ENCODE data around the gene FOXF2.

Gene FOXF2

GRCh38 chr6:1378065-1379016 lies 11.0 kb upstream of the FOXF2 start:
- H3K79me2 ChIP-seq (ENCODE audit: control insufficient read depth, insufficient read depth, low read length, unreplicated experiment): no peaks in the 10 kb centered on the region
- H3K27ac ChIP-seq (ENCODE audit: low read depth, low read length): no peak overlapping the region
- H3K36me3 ChIP-seq (ENCODE audit: insufficient read depth, low read length): no peaks in the 10 kb centered on the region
- peaks cover 95% of the 10 kb centered on the region for H3K27me3 ChIP-seq (ENCODE audit: insufficient read depth, low read length)
- no peaks in the 10 kb centered on the region for H3K4me1 ChIP-seq (ENCODE audit: control insufficient read depth, insufficient read depth, low read length, unreplicated experiment)
- H2AFZ ChIP-seq (ENCODE audit: low read length, unreplicated experiment): no peak overlapping the region
- H3K4me3 ChIP-seq (ENCODE audit: low read depth, low read length): no peak overlapping the region

DNA sequence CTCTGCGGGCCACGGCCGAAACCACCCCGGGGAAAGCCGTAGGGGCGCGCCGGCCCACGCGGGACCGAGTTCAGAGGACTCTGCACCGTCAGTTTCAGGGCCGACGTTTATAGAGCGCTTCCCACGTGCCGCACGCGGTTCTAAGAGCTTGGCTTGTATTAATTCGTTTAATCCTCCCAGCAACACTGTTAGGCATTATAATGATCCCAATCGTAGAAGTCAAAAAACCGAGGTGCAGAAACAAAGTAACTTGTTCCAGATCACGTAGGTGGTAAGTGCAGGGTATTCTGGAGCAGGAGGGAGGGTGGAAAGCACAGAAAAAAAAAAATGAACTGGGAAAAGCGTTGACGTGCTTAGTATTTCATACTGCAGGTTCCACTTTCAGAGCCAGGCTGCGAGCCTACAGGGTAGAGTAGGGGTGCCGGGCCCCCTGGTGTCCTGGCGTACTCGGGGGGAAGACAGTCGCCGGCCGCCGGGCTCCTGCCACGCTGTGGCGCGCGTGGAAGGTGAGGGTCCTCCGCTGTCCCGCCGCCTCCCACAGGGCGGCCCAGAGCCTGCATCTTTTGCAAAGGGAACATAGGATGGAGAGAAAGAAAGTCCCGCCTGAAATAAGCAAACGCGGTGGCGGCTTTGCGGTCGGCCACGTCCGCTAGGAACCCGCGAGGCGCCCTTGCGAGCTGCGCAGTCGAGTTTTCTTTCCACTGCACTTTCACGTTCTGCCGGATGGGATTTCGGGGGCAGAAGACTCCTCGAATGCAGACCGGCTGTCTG lies 10.2 kb upstream of the FOXF2 start:
- Histone ChIP-seq H3K27me3 (ENCODE audit: insufficient read depth, low read length) (peaks cover 95% of the 10 kb centered on the region), H2AFZ (ENCODE audit: low read length, unreplicated experiment) (no peak overlapping the region), H3K79me2 (ENCODE audit: control insufficient read depth, insufficient read depth, low read length, unreplicated experiment) (no peaks in the 10 kb centered on the region), H3K27ac (ENCODE audit: low read depth, low read length) (no peak overlapping the region), H3K4me3 (ENCODE audit: low read depth, low read length) (no peak overlapping the region; the same call in 1 of the 2 replicates), H3K36me3 (ENCODE audit: insufficient read depth, low read length) (no peaks in the 10 kb centered on the region), H3K4me1 (ENCODE audit: control insufficient read depth, insufficient read depth, low read length, unreplicated experiment) (no peaks in the 10 kb centered on the region)

GRCh38 chr6:1379788-1380147 lies 9.6 kb upstream of the FOXF2 start:
- no peaks in the 10 kb centered on the region for H3K4me1 ChIP-seq (ENCODE audit: control insufficient read depth, insufficient read depth, low read length, unreplicated experiment)
- no peaks in the 10 kb centered on the region for H3K79me2 ChIP-seq (ENCODE audit: control insufficient read depth, insufficient read depth, low read length, unreplicated experiment)
- no peak overlapping the region for H2AFZ ChIP-seq (ENCODE audit: low read length, unreplicated experiment)
- no peaks in the 10 kb centered on the region for H3K36me3 ChIP-seq (ENCODE audit: insufficient read depth, low read length)
- peaks cover 95% of the 10 kb centered on the region for H3K27me3 ChIP-seq (ENCODE audit: insufficient read depth, low read length)
- no peak overlapping the region for H3K4me3 ChIP-seq (ENCODE audit: low read depth, low read length)
- H3K27ac ChIP-seq (ENCODE audit: low read depth, low read length): no peak overlapping the region

DNA sequence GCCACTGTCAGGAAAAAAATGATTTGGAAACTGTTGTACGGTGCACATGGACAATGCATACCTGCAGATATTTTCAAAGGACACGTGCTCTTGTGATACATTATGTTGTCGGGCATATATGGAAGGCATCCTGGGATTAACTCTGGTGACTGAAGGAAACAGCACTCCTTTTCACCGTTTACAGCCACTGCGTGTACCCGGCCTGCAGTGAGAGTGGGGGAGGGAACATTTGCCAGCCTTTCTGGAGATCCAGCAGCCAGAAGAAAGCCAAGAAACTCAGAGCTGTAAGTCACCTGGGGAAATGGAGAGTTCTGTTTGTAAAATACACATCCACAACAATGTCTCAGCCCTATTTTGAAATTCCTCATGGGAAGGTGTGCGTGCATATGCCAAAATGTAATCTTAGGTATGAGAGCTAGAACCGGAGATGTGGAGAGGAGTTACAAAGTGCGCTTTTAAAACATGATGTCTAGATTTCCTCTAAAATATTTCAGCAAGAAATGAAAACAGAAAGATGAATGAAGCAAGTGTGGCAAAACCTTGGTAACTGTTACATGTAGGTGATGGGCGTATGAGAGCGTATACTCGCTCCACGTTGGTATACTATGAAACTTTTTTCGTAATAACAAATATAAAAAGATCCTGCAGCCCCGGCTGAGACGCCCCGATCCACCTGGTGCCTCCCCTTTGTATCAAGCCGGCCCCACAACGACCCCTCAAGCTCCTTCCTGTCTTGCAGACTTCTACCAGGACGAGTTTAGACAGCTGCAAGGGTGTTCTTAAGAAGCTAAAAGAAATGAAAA lies 8.6 kb upstream of the FOXF2 start:
- H3K27ac ChIP-seq (ENCODE audit: low read depth, low read length): no peak overlapping the region
- H3K4me3 ChIP-seq (ENCODE audit: low read depth, low read length): no peak overlapping the region
- no peaks in the 10 kb centered on the region for H3K36me3 ChIP-seq (ENCODE audit: insufficient read depth, low read length)
- peaks cover 95% of the 10 kb centered on the region for H3K27me3 ChIP-seq (ENCODE audit: insufficient read depth, low read length)
- H2AFZ ChIP-seq (ENCODE audit: low read length, unreplicated experiment): no peak overlapping the region
- no peaks in the 10 kb centered on the region for H3K79me2 ChIP-seq (ENCODE audit: control insufficient read depth, insufficient read depth, low read length, unreplicated experiment)
- no peaks in the 10 kb centered on the region for H3K4me1 ChIP-seq (ENCODE audit: control insufficient read depth, insufficient read depth, low read length, unreplicated experiment)

DNA sequence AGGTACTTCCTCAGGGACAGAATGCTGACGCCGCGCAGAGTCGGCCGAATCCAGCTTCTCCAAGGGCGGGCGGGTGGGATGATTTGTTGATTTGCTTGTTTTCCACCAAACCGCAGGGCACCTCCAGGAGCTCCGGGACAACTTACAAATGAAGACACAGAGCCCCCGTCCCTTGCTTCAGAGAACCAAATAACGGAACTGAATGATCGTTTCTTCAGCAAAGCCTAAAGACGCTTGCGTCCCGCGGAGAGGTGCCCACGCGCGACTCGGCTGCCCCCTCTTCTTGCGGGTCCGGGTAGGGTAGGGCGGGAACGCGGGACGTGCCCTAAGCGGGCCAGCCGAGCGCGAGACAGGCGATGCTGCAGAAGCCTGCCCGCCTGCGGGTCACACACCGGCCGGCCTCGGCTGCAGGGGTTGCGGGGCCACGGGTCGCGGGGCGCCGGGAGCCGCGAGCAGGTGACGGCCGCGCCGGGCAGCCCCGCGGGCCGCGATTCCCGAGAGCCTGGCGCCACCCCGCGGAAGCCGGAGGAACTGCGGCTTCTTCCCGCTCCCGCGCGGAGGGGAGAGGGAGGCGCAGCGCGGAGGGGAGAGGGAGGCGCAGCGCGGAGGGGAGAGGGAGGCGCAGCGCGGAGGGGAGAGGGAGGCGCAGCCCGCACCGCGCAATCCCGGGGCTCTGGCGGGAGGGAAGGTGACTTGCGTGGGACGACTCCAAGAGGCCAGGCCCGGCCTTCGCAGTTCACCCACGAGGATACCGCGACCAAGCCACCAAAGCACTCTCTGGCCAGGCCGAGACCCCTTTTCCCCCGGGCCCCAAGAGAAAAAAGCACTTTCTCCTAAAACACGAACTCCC lies 7.7 kb upstream of the FOXF2 start:
- H3K79me2 ChIP-seq (ENCODE audit: control insufficient read depth, insufficient read depth, low read length, unreplicated experiment): no peaks in the 10 kb centered on the region
- H3K4me3 ChIP-seq (ENCODE audit: low read depth, low read length): peak overlapping the region; percentile 62
- peaks cover 86% of the 10 kb centered on the region for H3K27me3 ChIP-seq (ENCODE audit: insufficient read depth, low read length)
- no peak overlapping the region for H3K27ac ChIP-seq (ENCODE audit: low read depth, low read length)
- H3K36me3 ChIP-seq (ENCODE audit: insufficient read depth, low read length): no peaks in the 10 kb centered on the region
- no peaks in the 10 kb centered on the region for H3K4me1 ChIP-seq (ENCODE audit: control insufficient read depth, insufficient read depth, low read length, unreplicated experiment)
- no peak overlapping the region for H2AFZ ChIP-seq (ENCODE audit: low read length, unreplicated experiment)

GRCh38 chr6:1382331-1382882 lies 7.0 kb upstream of the FOXF2 start:
- H3K27me3 ChIP-seq (ENCODE audit: insufficient read depth, low read length): peaks cover 80% of the 10 kb centered on the region
- no peaks in the 10 kb centered on the region for H3K79me2 ChIP-seq (ENCODE audit: control insufficient read depth, insufficient read depth, low read length, unreplicated experiment)
- H3K4me3 ChIP-seq (ENCODE audit: low read depth, low read length): peak overlapping the region; percentile 47
- no peak overlapping the region for H2AFZ ChIP-seq (ENCODE audit: low read length, unreplicated experiment)
- H3K27ac ChIP-seq (ENCODE audit: low read depth, low read length): no peak overlapping the region
- H3K36me3 ChIP-seq (ENCODE audit: insufficient read depth, low read length): no peaks in the 10 kb centered on the region
- H3K4me1 ChIP-seq (ENCODE audit: control insufficient read depth, insufficient read depth, low read length, unreplicated experiment): no peaks in the 10 kb centered on the region

DNA sequence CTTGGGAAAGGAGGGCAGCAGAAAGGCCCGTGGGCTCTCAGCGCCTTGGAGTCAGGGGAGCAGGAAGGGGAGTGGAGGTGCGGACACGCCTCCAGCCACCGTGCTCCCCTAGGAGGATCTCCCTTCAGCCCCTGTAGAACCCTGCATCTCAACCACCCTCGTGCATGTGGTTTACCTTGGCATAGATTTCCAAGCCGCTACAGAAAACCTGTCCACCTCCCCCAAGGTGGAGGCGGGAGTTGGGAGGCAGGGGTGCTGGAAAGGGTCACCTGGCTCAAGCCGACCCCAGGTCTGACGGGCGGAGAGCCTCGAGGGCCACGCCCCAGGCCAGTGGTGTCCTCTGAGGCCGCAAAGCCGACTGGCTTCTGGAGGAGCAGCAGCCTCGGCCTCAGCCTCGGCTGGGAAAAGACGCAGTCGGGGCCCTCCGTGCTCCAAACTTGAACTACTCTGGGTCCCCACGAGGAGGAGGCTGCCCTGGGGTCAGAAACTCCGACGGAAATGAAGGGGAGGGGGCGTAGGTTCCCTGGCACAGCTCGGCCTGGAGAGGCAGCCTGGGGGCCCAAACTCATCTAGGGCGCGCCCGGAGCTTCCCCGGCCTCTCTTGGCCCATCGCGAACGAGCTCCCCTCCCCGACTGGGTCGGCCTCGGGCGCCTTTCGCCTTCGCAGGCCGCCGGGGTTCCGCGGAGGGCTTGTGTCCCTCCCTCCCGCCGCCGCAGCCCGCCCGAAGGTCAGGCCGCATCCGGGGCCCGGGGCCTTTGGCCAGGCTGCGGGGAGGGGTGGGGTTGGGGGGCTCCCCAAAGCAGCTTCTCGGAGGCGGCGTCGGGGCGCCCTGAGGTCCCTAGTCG lies 6.3 kb upstream of the FOXF2 start:
- Histone ChIP-seq H3K79me2 (ENCODE audit: control insufficient read depth, insufficient read depth, low read length, unreplicated experiment) (no peaks in the 10 kb centered on the region), H3K4me1 (ENCODE audit: control insufficient read depth, insufficient read depth, low read length, unreplicated experiment) (no peaks in the 10 kb centered on the region), H3K36me3 (ENCODE audit: insufficient read depth, low read length) (no peaks in the 10 kb centered on the region), H3K27ac (ENCODE audit: low read depth, low read length) (no peak overlapping the region), H3K4me3 (ENCODE audit: low read depth, low read length) (no peak overlapping the region), H3K27me3 (ENCODE audit: insufficient read depth, low read length) (peaks cover 73% of the 10 kb centered on the region), H2AFZ (ENCODE audit: low read length, unreplicated experiment) (no peak overlapping the region)

GRCh38 chr6:1383729-1384548 lies 5.4 kb upstream of the FOXF2 start:
- Histone ChIP-seq H3K4me1 (ENCODE audit: control insufficient read depth, insufficient read depth, low read length, unreplicated experiment) (no peaks in the 10 kb centered on the region), H2AFZ (ENCODE audit: low read length, unreplicated experiment) (no peak overlapping the region), H3K27me3 (ENCODE audit: insufficient read depth, low read length) (peaks cover 67% of the 10 kb centered on the region), H3K36me3 (ENCODE audit: insufficient read depth, low read length) (no peaks in the 10 kb centered on the region), H3K4me3 (ENCODE audit: low read depth, low read length) (no peak overlapping the region), H3K79me2 (ENCODE audit: control insufficient read depth, insufficient read depth, low read length, unreplicated experiment) (no peaks in the 10 kb centered on the region), H3K27ac (ENCODE audit: low read depth, low read length) (no peak overlapping the region)
